HEK293 (cell line): Measurements from ENCODE around the gene EXOSC5.

Source experiments
- CTCF ChIA-PET: fragments of 350-600 bp; formaldehyde crosslinking; extraction: SDS; loops from one replicate; lab custom pipeline; 2021; ENCODE audit warnings: antibody characterized with exemption; lab: Yijun Ruan, JAX
- POLR2A ChIA-PET: fragments of 300-600 bp; formaldehyde crosslinking; extraction: SDS; loops from one replicate; lab custom pipeline; 2020; ENCODE audit warnings: antibody characterized with exemption, inconsistent platforms; lab: Yijun Ruan, JAX
- H3K27ac ChIP-seq: fragments of 200-500 bp; sonication (Bioruptor generic); 2 replicates; pipeline ENCODE4 v1.5.1; 2014; ENCODE audit warnings: low read depth, low read length, control low read depth, inconsistent platforms; ENCODE audit errors: extremely low read depth
- H3K36me3 ChIP-seq, 2 experiments: fragments of 200-500 bp in 1 of 2; sonication (Bioruptor generic) in 1 of 2; 1 replicate in 1 of 2; 2 replicates in 1 of 2; pipeline ENCODE4 v1.5.1; 2014 to 2017; ENCODE audit warnings: inconsistent platforms in 2 of 2, low read length in 2 of 2; ENCODE audit not compliant: control insufficient read depth in 2 of 2, insufficient read depth in 1 of 2
- H3K4me1 ChIP-seq: fragments of 200-500 bp; sonication (Bioruptor generic); 2 replicates; pipeline ENCODE4 v1.5.1; 2014; ENCODE audit warnings: mild to moderate bottlenecking, low read length, inconsistent platforms; ENCODE audit not compliant: control insufficient read depth, insufficient read depth
- H3K4me3 ChIP-seq: 2 replicates; pipeline ENCODE4 v1.5.1; 2011; ENCODE audit warnings: low read depth, mild to moderate bottlenecking, control low read depth, low read length, moderate library complexity
- H3K9me3 ChIP-seq: fragments of 200-500 bp; sonication (Bioruptor generic); 2 replicates; pipeline ENCODE4 v1.5.1; 2014; ENCODE audit warnings: low read depth, low read length, inconsistent platforms; ENCODE audit not compliant: control insufficient read depth, insufficient read depth
- GFI1B ChIP-seq: fragments of 450-650 bp; formaldehyde crosslinking; IDR thresholded peaks from 2 replicates; pipeline ENCODE4 v1.5.1; 2016; ENCODE audit warnings: missing biosample characterization, missing genetic modification characterization
- PRDM1 ChIP-seq: fragments of 450-650 bp; formaldehyde crosslinking; IDR thresholded peaks from 2 replicates; pipeline ENCODE4; 2016; ENCODE audit warnings: missing biosample characterization, missing genetic modification characterization
- YY1 ChIP-seq: fragments of 450-650 bp; formaldehyde crosslinking; IDR thresholded peaks from 2 replicates; pipeline ENCODE4 v1.5.1; 2018; ENCODE audit warnings: missing biosample characterization, missing genetic modification characterization
- ZBTB7A ChIP-seq: fragments of 450-650 bp; formaldehyde crosslinking; IDR thresholded peaks from 2 replicates; pipeline ENCODE4 v1.5.1; 2016; ENCODE audit warnings: low read depth, missing biosample characterization, missing genetic modification characterization
- ZNF404 ChIP-seq: fragments of 450-650 bp; formaldehyde crosslinking; IDR thresholded peaks from 2 replicates; pipeline ENCODE4 v1.5.1; 2017; ENCODE audit warnings: missing biosample characterization, missing genetic modification characterization
- TF ChIP-seq, protein P1 (sequence below): fragments of 450-650 bp; formaldehyde crosslinking; IDR thresholded peaks from 2 replicates; pipeline ENCODE4 v1.5.1; 2017; ENCODE audit warnings: missing biosample characterization, missing genetic modification characterization

Gene EXOSC5

GRCh38 chr19:41341669-41342490, 55.3 kb downstream of the EXOSC5 start:
- H3K36me3 ChIP-seq = peaks cover 59 to 62% of the 10 kb centered on the region in 2 experiments; a peak in 2 of 3 replicates
- TF ChIP-seq GFI1B = no peak
- no peaks in the 10 kb centered on the region for H3K9me3 ChIP-seq
- no peak overlapping the region for H3K4me3 ChIP-seq
- ChIA-PET POLR2A (interaction anchor here (0.6 to 1.1 kb wide), 4 partner anchors 12 to 905 kb away, joined by 3 to 9 read pairs (median 4); no protein-coding TSS in a partner anchor), CTCF (interaction anchor here (0.6 to 0.7 kb wide), 4 partner anchors 81 to 229 kb away, joined by 3 to 5 read pairs (median 4); no protein-coding TSS in a partner anchor)
- H3K27ac ChIP-seq = no peak overlapping the region
- H3K4me1 ChIP-seq = no peaks in the 10 kb centered on the region

DNA sequence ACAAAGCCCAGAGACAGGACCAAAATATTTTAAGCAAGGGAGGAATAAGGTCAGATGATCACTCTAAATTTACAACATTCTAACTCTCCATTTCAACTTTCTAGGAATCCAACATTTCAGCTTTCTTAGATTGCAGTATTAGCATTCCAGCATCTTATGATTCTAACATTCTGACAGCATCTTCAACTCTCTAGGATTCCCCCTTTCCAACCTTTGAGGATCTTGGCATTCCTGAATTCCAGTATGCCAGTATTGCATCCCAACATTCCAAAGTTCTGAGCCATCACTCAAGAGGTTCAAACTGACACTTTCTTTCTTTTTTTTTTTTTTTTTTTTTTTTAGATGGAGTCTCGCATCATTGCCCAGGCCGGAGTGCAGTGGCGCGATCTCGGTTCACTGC, 57.2 kb downstream of the EXOSC5 start:
- Histone ChIP-seq H3K27ac (no peak overlapping the region), H3K4me1 (no peaks in the 10 kb centered on the region), H3K9me3 (no peaks in the 10 kb centered on the region), H3K36me3 (peaks cover 55 to 56% of the 10 kb centered on the region in 2 experiments), H3K4me3 (no peak overlapping the region)
- ChIA-PET CTCF (interaction anchor here (0.8 to 1.0 kb wide), 2 partner anchors 12 to 31 kb away, joined by 3 to 5 read pairs; no protein-coding TSS in a partner anchor), POLR2A (interaction anchor here (0.6 to 1.0 kb wide), 2 partner anchors 13 to 24 kb away, joined by 4 to 5 read pairs; partner anchors contain the start of gene B9D2)
- TF ChIP-seq ZBTB7A (tag by site-specific recombination) (no peak), PRDM1 (tag by site-specific recombination) (peak; percentile 73), ZNF404 (no peak), YY1 (no peak)
- TF ChIP-seq, protein P1, sequence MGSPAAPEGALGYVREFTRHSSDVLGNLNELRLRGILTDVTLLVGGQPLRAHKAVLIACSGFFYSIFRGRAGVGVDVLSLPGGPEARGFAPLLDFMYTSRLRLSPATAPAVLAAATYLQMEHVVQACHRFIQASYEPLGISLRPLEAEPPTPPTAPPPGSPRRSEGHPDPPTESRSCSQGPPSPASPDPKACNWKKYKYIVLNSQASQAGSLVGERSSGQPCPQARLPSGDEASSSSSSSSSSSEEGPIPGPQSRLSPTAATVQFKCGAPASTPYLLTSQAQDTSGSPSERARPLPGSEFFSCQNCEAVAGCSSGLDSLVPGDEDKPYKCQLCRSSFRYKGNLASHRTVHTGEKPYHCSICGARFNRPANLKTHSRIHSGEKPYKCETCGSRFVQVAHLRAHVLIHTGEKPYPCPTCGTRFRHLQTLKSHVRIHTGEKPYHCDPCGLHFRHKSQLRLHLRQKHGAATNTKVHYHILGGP (tag by site-specific recombination) = peak; percentile 75
